Astrocyte (in vitro differentiated cells and primary cell): ENCODE data around the gene URM1.

Experiments used
- CTCF ChIP-seq: IDR thresholded peaks from 2 replicates; pipeline ENCODE4 v1.5.1; 2011; ENCODE audit warnings: low read depth, mild to moderate bottlenecking, inconsistent platforms, low read length, moderate library complexity; ENCODE audit not compliant: insufficient read depth
- EZH2 ChIP-seq: IDR thresholded peaks from 2 replicates; pipeline ENCODE4 v1.6.1; 2012; ENCODE audit warnings: mild to moderate bottlenecking, low read length, inconsistent platforms; ENCODE audit not compliant: insufficient read depth

- no peak for TF ChIP-seq EZH2
- no peak for TF ChIP-seq CTCF
These were observed 18.4 kb downstream of the URM1 start for GRCh38 chr9:128389395-128390149.
